ENCODE data around the gene ACTL10.
A peak's percentile ranks its signal among the peaks of the same experiment; 100 is the strongest.
"Not testable (repeated sequence)": the region's sequence is repeated elsewhere in the genome, so short reads cannot be mapped to it uniquely, and the experiment has no call there.

ACTL10 gene

GRCh38 chr20:33666293-33667244, at the start of gene ACTL10:
Gene ACTL10, plus strand, starts transcription at chr20:33666943. Its CDS starts 555 bp downstream, at chr20:33667498.
- peak; percentile 98 for DNase-seq

- DNase-seq = no peak
Measured at GRCh38 chr20:33621717-33622400, 44.9 kb upstream of the ACTL10 start.

DNA sequence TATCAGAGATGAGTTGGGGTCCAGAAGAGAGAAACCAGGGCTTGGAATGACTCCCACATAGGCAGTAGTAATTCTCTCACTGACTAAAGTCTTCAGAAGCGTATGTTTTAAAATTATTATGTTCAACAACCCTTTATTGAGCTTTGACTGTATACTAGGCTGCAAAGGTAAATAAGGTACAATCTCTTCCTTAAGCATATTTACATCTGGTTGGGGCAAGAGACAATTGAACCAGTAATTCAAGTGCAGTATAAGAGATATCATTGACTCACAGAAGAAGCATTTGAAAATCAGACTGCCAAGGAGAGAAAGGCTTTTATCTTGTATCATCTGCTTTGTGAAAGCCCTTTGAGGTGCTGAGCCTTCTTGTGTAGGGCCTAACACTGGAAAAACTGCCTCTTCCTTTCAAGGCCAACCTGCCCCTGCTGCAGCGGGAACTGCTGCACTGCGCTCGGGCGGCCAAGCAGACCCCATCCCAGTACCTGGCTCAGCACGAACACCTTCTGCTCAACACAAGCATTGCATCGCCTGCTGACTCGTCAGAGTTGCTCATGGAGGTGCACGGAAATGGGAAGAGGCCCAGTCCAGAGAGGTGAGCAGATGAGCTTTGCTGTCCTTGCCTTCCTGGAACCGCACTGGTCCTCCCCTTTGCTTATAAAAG, 43.9 kb upstream of the ACTL10 start:
- DNase-seq = no peak

DNA sequence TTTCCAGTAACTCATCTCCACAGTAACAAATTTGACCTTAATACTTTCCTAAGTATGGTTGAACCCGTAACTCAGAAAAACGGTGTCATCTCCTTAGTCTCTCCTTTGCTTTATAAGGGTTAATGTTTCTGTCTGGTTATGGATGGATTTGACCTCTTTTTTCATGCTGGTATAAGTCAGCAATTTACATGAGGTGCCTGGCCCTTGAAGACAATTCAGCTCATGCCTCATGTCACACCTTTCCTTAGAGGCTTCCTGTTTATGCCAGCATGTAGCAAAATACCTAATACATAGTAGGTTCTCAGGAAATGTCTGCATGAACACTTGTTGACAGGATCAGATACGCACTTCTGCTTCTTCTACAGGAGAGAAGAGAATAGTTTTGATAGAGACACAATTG, 42.3 kb upstream of the ACTL10 start:
- DNase-seq = no peak

GRCh38 chr20:33626190-33626589, 40.6 kb upstream of the ACTL10 start:
- DNase-seq = no peak

- DNase-seq = no peak
Measured at GRCh38 chr20:33627577-33628216, 39.0 kb upstream of the ACTL10 start.

DNA sequence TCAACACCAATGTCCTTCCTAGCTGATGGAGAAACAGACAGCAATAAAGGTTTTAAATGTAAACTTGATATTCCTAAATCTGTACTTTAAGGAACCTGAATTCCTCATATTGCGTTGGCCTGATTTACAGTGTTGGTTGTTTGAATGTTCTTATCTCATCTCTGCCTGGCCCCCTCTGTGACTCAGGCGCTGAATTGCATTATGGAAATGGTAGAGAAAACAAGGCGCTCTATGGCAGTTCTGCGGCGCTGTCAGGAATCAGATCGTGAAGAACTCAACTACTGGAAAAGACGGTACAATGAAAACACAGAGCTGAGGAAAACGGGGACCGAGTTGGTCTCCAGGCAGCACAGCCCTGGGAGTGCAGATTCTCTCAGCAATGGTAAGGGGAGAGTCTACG, 37.2 kb upstream of the ACTL10 start:
- no peak for DNase-seq

DNA sequence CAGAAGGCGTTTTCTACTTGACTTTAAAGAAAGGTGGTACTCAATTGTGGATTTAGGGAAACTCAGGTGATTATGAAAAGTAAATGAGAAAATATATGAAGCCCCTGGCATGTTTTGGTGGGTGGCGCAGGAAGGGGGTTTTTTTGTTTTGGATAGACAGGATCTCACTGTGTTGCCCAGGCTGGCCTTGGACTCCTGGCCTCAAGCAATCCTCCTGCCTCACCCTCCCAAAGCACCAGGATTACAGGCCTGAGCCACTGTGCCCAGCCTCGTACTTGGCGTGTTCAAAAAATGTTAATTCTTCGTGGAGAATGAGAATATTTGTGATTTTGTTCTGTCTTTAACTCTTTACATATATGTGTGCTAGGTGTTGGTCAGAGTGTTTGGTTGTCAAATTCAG, 36.8 kb upstream of the ACTL10 start:
- no peak for DNase-seq

DNA sequence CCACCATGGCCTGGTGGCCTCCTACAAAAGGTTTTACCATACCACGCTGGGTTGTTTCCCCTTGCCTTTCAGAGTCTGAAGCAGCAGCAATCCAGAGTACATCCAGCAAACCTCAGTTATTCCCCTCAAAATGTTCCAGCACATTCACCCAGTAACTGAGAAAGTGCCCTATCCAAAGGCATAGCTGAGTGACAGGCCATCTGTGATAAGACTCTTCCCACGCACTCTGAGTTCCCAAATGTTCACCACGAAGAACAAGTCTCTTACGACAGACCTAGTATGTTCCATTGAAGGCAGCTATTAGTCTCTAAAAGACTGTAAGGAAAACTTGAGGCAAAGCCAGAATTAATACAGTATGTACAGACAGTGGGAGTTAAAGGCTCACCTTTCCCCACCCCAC, 36.2 kb upstream of the ACTL10 start:
- no peak for DNase-seq

DNA sequence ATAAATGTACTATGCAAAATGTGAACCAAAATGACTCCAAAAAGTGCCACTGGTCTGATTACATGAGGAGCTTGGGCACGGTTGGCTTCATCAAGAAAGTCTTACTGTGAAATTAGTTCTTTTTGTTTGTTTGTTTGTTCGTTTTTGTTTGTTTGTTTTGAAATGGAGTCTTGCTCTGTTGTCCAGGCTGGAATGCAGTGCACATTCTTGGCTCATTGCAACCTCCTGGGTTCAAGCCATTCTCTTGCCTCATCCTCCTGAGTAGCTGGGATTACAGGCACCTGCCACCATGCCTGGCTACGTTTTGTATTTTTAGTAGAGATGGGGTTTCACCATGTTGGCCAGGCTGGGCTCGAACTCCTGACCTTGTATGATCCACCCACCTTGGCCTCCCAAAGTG, 34.8 kb upstream of the ACTL10 start:
- DNase-seq = not testable (repeated sequence)

- DNase-seq = no peak
Measured at GRCh38 chr20:33635341-33635740, 31.4 kb upstream of the ACTL10 start.

DNA sequence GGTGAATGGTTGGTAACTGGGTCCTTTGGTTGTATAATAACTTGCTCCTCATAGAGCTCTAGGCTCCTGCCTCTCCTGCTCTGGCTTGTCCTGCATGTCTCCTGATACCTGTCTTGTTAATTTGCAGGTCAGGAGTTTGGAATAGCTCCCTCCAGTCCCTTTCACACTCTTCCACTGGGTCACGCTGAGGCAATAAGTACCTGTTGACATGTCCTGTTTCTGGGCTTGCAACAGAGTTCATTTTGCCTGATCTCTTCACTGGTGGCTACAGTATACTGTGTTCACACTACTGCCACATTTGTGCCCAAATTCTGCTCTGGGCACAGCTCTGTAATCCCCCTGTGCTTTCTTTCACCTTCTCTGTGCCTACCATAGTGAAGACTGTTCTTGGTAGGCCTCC, 30.0 kb upstream of the ACTL10 start:
- DNase-seq = no peak

- no peak for DNase-seq
Measured at GRCh38 chr20:33640287-33640686, 26.5 kb upstream of the ACTL10 start.

DNA sequence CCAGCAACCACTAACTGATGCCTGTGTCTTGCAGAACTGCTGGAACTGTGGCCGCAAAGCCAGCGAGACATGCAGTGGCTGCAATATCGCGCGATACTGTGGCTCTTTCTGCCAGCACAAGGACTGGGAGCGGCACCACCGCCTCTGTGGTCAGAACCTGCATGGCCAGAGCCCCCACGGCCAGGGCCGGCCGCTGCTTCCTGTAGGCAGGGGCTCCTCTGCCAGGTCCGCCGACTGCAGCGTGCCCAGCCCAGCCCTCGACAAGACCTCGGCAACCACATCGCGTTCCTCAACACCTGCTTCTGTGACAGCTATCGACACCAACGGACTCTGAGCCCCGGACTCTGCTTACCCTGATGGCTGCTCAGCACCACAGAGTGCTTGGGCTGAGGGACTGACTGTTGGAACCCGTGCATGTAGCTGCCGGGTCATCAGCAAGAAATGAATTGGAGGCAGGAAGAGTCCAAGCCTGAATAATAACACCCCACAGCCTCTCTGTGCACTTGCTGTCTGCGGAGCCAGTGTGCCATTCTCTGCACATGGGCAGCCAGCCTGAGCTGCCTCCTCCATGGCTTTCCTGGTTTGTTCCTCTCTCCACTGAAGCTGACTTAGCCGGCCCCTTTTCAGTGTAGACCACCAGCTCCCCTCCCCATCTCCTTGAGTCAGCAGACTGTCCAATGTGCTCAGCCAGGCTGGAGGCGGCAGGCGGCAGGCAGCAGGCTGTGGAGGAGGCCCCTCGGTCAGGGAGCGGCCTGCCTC, 22.3 kb upstream of the ACTL10 start:
- DNase-seq = no peak

GRCh38 chr20:33645072-33645358, 21.7 kb upstream of the ACTL10 start:
- DNase-seq = no peak

- no peak for DNase-seq
Measured at GRCh38 chr20:33645396-33645795, 21.3 kb upstream of the ACTL10 start.

DNA sequence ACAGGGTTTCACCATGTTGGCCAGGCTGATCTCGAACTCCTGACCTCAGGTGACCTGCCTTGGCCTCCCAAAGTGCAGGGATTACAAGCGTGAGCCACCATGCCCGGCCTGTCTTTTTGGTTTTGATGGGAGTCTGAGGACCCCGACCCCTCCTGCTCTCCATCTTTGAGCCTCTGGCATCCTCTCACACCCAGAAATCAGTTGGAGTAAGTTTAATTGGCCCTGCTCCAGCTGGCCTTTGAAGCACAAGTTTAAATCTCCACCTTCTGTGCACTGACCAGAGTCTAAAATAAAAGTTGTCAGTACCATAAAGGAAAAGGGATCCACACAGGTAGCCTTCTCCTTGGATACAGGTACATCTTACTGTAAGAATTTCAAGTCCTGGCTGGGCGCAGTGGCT, 20.6 kb upstream of the ACTL10 start:
- no peak for DNase-seq

DNA sequence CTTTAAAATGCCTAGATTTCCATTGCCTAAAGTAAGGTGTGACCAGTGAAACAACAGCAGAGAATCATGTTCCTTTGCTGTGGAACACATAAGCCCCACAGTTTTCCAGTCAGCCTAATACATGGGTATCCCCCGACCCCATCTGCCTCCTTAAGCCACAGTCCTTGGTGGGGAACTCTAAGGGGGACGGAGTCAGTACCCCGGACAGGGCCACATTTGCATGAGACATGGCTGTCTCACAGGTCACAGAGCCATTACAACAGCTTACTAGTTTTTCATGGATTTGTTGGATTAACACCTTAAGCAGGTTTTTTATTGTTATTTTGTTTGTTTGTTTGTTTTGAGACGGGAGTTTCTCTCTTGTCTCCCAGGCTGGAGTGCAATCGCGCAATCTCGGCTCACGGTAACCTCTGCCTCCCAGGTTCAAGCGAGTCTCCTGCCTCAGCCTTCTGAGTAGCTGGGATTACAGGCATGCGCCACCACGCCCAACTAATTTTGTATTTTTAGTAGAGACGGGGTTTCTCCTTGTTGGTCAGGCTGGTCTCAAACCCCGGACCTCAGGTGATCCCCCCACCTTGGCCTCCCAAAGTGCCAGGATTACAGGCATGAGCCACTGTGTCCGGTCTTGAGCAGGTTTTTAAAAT, 19.7 kb upstream of the ACTL10 start:
- not testable (repeated sequence) for DNase-seq

- DNase-seq = peak; percentile 63
Measured at GRCh38 chr20:33647603-33648395, 18.9 kb upstream of the ACTL10 start.

GRCh38 chr20:33648396-33649004, 18.2 kb upstream of the ACTL10 start:
- no peak for DNase-seq

DNA sequence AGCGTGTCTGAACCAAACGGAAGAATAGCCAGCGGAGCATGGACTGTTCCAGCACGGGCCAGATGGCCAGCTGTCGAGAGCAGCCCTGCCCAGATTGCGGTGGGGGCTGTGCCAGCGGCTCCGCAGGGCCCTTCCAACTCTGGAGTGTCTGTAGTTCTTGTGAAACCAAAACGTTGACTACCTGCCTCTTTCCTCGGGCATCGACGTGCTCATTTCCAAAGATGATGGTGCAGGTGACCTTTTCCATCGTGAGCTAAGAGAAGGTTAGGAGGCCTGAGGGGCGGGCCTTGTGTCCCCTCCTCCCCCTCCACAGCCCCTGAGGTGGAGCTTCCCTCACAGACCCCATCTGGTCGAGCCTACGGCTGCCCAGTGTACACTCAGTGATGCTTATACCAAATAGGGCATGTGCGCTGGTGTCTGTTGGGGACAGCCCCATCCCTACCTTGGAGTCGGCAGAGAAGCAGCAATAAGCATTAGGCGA, 17.5 kb upstream of the ACTL10 start:
- peak; percentile 78 for DNase-seq

All from NCI-H2029 (cell line).